ENCODE measurements around the gene LMF1.

Gene LMF1

GRCh38 chr16:877242-878071, 93.3 kb downstream of the LMF1 start:
- Histone ChIP-seq H3K27ac (ENCODE audit: poor library complexity, severe bottlenecking) (no peak overlapping the region), H3K4me1 (ENCODE audit: insufficient read depth, poor library complexity, severe bottlenecking) (no peaks in the 10 kb centered on the region), H3K9me3 (ENCODE audit: severe bottlenecking) (no peaks in the 10 kb centered on the region), H3K36me3 (ENCODE audit: low read depth) (no peaks in the 10 kb centered on the region), H3K27me3 (ENCODE audit: insufficient read depth, poor library complexity, severe bottlenecking) (no peaks in the 10 kb centered on the region), H3K4me3 (ENCODE audit: severe bottlenecking) (no peak overlapping the region)
- no peak for TF ChIP-seq CTCF (IDR thresholded peaks at IDR 0.05; ENCODE audit: poor library complexity, severe bottlenecking)
- DNase-seq (ENCODE audit: low spot score), result no peak
- ATAC-seq (ENCODE audit: low read depth), result no peak

- ATAC-seq (ENCODE audit: low read depth) (no peak), DNase-seq (ENCODE audit: low spot score) (no peak)
- Histone ChIP-seq H3K27me3 (ENCODE audit: insufficient read depth, poor library complexity, severe bottlenecking) (no peaks in the 10 kb centered on the region), H3K36me3 (ENCODE audit: low read depth) (no peaks in the 10 kb centered on the region), H3K27ac (ENCODE audit: poor library complexity, severe bottlenecking) (no peak overlapping the region), H3K9me3 (ENCODE audit: severe bottlenecking) (no peaks in the 10 kb centered on the region), H3K4me1 (ENCODE audit: insufficient read depth, poor library complexity, severe bottlenecking) (no peaks in the 10 kb centered on the region), H3K4me3 (ENCODE audit: severe bottlenecking) (no peak overlapping the region)
- TF ChIP-seq CTCF (IDR thresholded peaks at IDR 0.05; ENCODE audit: poor library complexity, severe bottlenecking), result no peak
Measured at GRCh38 chr16:876523-877241, 94.1 kb downstream of the LMF1 start.

- no peaks in the 10 kb centered on the region for H3K27me3 ChIP-seq (ENCODE audit: insufficient read depth, poor library complexity, severe bottlenecking)
- H3K4me3 ChIP-seq (ENCODE audit: severe bottlenecking), result no peak overlapping the region
- ATAC-seq (ENCODE audit: low read depth) (no peak), DNase-seq (ENCODE audit: low spot score) (no peak)
- H3K27ac ChIP-seq (ENCODE audit: poor library complexity, severe bottlenecking), result no peak overlapping the region
- no peaks in the 10 kb centered on the region for H3K9me3 ChIP-seq (ENCODE audit: severe bottlenecking)
- H3K4me1 ChIP-seq (ENCODE audit: insufficient read depth, poor library complexity, severe bottlenecking), result no peaks in the 10 kb centered on the region
- H3K36me3 ChIP-seq (ENCODE audit: low read depth), result no peaks in the 10 kb centered on the region
- TF ChIP-seq CTCF (IDR thresholded peaks at IDR 0.05; ENCODE audit: poor library complexity, severe bottlenecking), result no peak
Measured at GRCh38 chr16:876041-876335, 94.8 kb downstream of the LMF1 start.

GRCh38 chr16:875182-876040, 95.4 kb downstream of the LMF1 start:
- ATAC-seq (ENCODE audit: low read depth) (no peak), DNase-seq (ENCODE audit: low spot score) (no peak)
- no peak for TF ChIP-seq CTCF (IDR thresholded peaks at IDR 0.05; ENCODE audit: poor library complexity, severe bottlenecking)
- H3K4me1 ChIP-seq (ENCODE audit: insufficient read depth, poor library complexity, severe bottlenecking), result no peaks in the 10 kb centered on the region
- no peaks in the 10 kb centered on the region for H3K36me3 ChIP-seq (ENCODE audit: low read depth)
- no peak overlapping the region for H3K4me3 ChIP-seq (ENCODE audit: severe bottlenecking)
- no peaks in the 10 kb centered on the region for H3K27me3 ChIP-seq (ENCODE audit: insufficient read depth, poor library complexity, severe bottlenecking)
- H3K9me3 ChIP-seq (ENCODE audit: severe bottlenecking), result no peaks in the 10 kb centered on the region
- no peak overlapping the region for H3K27ac ChIP-seq (ENCODE audit: poor library complexity, severe bottlenecking)

All from RWPE2 (cell line).